Glomerular visceral epithelial cell (primary cell): Measurements from ENCODE around the gene OR6K2.
"Not testable (repeated sequence)": the region's sequence is repeated elsewhere in the genome, so short reads cannot be mapped to it uniquely, and the experiment has no call there.

Source experiments
- DNase-seq: peaks from one replicate; pipeline ENCODE4 v3.0.0-alpha.2; 2016; ENCODE audit errors: extremely low spot score

The OR6K2 gene, protein sequence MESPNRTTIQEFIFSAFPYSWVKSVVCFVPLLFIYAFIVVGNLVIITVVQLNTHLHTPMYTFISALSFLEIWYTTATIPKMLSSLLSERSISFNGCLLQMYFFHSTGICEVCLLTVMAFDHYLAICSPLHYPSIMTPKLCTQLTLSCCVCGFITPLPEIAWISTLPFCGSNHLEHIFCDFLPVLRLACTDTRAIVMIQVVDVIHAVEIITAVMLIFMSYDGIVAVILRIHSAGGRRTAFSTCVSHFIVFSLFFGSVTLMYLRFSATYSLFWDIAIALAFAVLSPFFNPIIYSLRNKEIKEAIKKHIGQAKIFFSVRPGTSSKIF

GRCh38 chr1:158700552-158700951 lies at the start of gene OR6K2:
OR6K2 (minus strand) TSS chr1:158700652; CDS start chr1:158700652, 0 bp downstream.
- no peak for DNase-seq

DNA sequence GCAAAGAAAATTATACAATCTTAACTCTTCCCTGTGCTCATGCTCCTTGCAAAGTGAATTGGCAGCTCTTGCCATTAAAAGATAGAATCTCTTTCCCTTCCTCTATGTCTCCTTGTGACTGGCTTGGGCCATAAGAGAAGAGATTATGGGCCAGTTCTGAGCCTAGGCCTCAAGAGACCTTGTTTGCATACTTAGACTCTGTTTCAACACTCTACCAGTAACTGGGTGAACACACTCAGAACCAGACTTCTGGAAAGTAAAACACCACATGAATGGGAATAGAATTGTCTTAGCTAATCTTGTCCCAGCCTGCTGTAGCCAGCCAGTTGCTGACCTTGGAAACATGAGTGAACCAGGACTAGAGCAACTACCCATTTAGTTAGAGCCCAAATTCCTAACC lies 35.4 kb upstream of the OR6K2 start:
- DNase-seq = no peak

- no peak for DNase-seq
Observed at GRCh38 chr1:158732524-158732923, 32.1 kb upstream of the OR6K2 start.

GRCh38 chr1:158731707-158732106 lies 31.3 kb upstream of the OR6K2 start:
- DNase-seq = no peak

GRCh38 chr1:158730453-158730852 lies 30.0 kb upstream of the OR6K2 start:
- no peak for DNase-seq

DNA sequence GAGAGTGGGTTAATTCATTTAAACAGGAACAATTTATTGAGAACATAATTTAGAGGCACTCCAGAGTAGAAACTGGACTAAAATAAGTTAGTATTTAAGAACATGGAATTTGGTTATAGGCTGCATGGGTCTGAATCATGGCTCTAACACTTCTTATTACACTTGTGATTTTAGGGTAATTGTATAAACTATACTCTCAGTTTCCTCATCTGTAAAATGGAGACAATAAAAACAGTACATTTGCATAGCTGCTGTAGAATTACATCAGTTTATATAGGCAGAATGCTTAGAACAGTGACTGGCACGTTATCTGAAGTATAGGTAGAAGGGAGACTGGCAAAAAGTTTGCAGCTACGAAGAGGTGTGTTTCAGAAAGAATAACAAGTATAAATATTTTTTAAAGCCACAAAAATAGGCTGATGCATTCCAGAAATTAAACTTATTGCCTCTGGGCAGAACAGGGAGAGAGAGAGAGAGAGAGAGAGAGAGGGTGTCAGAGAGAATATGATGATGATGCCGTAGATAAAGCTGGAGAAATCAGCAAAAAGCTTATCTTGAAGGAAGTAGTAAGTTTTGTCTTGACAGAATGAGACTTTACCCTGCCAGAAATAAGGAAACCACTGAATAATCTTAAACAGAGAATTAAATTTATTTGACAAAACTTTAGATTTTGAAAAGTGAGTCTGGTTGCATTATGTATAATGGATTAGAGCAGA lies 28.2 kb upstream of the OR6K2 start:
- DNase-seq = no peak

GRCh38 chr1:158724442-158724841 lies 24.0 kb upstream of the OR6K2 start:
- no peak for DNase-seq

DNA sequence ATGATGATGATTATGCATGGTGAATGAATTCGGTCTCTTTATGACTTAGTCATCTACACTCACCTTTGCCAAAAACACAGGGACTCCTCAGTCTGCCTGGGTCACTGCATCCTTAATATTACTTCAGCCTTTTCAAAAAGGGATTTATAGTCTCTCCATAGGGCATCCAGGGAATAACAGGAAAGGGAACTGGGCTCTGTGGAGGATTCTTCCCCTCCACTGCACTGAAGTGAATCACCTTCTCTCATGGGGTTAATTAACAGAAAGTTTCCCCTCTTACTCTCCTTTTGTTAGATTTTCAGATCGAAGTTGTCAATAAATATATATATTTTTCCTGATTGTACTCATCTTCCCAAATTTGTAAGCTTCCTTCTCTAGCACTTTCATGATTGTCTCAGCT lies 20.2 kb upstream of the OR6K2 start, which contains the start of gene OR6K3:
Gene OR6K3, minus strand, starts transcription at position 101 of the 400 bp plus-strand sequence. CDS start 2,605 bp downstream, outside the sequence.
- no peak for DNase-seq

- no peak for DNase-seq
Observed at GRCh38 chr1:158719664-158720063, 19.2 kb upstream of the OR6K2 start.

GRCh38 chr1:158717344-158717743 lies 16.9 kb upstream of the OR6K2 start:
- DNase-seq = no peak

- no peak for DNase-seq
Observed at GRCh38 chr1:158716335-158716734, 15.9 kb upstream of the OR6K2 start.

DNA sequence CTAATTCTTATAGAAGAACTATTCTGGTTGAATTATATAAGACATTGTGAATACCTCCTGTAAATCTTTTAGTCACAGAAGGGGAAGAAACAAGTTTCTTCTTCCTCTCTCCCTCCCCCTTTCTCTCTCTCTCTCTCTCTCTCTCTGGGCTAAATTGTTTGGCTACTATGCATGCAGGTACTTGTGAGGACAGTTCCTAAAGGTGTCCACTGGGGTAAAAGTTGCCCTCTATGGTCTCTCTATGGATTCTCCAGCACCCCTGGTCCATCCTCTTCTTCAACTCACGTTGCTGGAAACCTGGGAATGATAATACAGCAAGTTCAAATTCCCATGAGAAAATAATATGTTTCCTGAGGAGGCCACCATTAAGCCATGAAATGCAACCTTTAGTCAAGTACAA lies 14.3 kb upstream of the OR6K2 start:
- no peak for DNase-seq

- no peak for DNase-seq
Observed at GRCh38 chr1:158711098-158711497, 10.6 kb upstream of the OR6K2 start.

DNA sequence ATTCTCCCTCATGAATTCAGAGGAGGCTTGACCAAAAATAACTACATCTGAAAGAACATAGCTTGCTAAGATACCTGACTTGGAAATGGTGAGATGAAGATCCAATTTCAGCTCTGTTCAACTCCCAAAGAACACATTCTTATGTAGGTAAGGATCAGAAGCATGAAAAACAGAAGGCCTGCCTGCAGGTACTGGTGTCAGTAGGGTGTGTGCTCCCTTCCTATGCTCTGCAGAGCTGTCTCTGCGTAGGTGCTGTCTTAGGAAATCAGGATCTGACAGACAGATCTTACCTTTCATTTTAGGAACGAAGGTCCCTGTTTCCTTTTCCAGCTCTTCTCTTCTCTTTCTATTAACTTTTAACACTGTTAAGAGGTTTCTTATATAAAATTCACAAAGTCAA lies 5.6 kb upstream of the OR6K2 start:
- DNase-seq = no peak

GRCh38 chr1:158694596-158694995 lies 5.9 kb downstream of the OR6K2 start:
- DNase-seq = no peak

- DNase-seq = no peak
Observed at GRCh38 chr1:158692356-158692755, 8.1 kb downstream of the OR6K2 start.

GRCh38 chr1:158691907-158692306 lies 8.5 kb downstream of the OR6K2 start:
- no peak for DNase-seq

GRCh38 chr1:158691149-158691548 lies 9.3 kb downstream of the OR6K2 start:
- DNase-seq = not testable (repeated sequence)

- no peak for DNase-seq
Observed at GRCh38 chr1:158689875-158690274, 10.6 kb downstream of the OR6K2 start.

- no peak for DNase-seq
Observed at GRCh38 chr1:158689110-158689509, 11.3 kb downstream of the OR6K2 start.

DNA sequence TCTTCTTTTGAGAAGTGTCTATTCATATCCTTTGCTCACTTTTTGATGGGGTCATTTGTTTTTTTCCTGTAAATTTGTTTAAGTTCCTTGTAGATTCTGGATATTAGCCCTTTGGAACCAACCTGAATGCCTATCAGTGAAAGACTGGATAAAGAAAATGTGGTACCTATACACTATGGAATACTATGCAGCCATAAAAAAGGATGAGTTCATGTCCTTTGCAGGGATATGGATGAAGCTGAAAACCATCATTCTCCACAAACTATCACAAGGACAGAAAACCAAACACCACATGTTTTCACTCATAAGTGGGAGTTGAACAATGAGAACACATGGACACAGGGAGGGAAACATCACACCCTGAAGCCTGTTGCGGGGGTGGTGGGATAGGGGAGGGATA lies 12.1 kb downstream of the OR6K2 start:
- not testable (repeated sequence) for DNase-seq

GRCh38 chr1:158687037-158687436 lies 13.4 kb downstream of the OR6K2 start:
- no peak for DNase-seq
